Activated T-cell treated with anti-CD3 and anti-CD28 coated beads, Interleukin-2, amount 50 U/mL, for 48 hours (primary cell): ENCODE data around the gene PTPRT.

ENCODE experiments used
- DNase-seq, 2 experiments: peaks; one replicate each; pipeline ENCODE4 v3.0.0-alpha.2; 2020

PTPRT gene

DNA sequence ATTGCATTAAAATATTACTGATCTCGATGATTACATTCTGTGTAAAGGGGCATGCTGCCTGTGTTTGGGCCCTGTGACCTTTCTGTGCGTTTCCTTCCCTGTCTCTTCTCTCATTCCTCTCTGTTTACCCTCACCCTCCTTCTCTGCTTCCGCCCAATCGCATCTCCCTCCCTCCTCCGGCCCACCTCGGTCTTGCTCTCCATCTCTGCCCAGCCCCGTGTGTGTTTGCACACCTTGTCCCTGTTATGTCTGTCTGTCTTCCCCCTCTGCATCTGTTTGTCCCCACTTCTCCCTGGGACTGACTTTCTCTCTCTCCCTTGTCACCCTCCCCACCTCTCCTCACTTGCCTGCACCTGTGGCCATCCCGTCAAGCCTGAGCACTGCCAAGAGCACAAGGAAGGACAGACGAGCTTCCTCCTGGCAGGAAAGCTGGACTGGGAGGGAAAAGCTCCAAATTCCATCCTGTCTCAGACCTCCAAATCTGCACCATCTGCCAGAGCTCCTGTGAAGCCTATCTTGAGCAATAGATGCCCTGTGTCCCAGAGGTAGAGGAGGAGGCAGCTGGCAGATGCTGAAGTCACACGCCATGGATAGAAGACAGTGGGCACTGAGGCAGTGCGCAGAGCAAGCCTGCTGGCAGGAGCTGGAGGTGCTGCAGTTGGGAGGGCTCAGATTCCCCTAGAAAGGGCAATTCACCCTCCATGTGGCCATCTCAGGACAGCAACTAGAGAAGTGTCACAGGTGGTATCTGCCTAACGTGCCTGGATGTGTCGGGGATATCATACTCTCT is 172.3 kb downstream of the PTPRT start:
- DNase-seq = no peak

DNA sequence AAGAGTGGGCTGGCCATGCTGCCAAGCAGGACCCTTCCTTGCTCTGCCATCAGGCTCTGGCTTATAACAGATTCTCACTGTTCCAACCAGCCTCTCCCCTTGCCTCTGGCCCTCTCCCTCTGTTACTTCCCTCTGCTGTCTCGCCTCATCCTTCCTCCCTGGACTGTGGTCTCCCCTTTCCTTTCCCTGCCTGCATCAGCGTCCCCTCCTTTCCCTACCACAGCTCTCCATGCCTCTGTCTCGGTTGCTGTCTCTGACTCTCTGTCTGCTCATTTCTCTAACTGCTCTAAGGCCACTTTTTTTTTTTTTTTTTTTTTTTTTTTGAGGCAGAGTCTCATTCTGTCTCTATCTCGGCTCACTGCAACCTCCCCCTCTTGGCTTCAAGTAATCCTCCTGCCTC is 173.4 kb downstream of the PTPRT start:
- DNase-seq = no peak

DNA sequence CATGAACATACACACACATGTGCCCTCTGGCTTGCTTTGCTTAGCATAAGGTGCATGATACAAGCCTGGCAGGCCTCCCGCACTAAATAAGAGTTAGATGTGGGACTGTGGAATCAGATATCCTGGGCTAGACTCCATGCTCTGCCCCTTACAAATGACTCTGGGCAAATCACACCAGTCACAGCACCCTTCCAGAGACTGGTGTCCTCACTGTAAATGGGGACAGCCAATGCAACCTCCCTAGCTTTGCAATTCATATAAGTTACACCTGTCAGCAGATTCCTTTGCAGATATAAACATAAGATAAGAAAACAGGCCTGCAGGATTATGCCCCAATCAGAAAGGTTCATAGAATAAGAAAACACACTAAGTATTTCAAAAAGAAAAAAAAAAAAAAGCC is 174.1 kb downstream of the PTPRT start:
- no peak for DNase-seq

DNA sequence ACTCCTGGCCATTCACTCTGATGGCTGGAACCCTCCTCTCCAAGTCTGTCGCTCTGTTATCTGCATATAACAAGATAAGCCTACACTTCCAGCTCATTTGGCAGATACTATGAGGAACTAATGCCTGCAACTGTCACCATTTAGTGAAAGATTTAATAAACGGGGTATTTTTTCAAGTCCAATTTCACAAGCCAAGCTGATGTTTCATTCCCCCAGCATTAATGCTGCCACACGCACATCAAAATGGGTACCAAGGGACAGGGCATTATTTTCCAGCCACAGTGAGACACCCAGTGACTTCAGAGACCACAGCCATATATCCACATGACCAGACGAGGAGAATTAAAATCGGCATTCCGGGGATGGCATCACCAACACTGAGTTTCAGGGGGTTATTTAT is 175.5 kb downstream of the PTPRT start:
- DNase-seq = no peak

DNA sequence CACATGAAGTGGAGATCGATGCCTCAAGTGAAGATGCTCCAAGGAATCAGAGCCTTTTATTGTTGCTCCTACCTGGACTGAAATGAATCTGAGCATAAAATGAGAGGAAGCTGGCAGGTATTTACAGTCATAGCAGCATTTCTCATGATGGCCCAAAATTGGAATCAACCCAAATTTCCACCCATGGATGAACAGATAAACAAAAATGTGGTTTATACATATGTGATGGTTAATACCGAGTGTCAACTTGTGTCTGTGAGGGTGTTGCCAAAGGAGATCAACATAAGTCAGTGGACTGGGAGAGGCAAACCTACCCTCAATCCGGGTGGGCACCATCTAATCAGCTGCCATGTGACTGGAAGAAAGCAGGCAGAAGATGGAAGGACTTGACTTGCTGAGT is 178.2 kb downstream of the PTPRT start:
- no peak for DNase-seq

DNA sequence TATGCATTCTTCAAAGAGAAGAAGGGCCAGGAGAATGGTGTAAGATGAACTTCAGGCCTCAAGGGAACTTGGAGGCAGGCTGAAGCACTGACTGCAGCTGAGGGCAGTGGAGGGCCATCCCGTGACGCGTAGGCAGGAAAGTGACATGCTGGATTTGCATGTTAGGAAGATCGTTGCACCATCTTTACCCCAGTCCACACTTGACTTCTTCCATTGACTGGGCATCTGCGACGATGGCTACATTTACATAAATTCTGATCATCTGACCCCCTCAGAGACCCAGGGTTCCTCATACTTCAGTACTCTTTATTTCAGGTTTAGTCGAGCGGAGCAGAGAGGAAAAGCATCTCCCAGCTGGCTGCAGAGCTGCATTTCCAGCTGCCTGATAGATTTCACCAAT is 180.2 kb downstream of the PTPRT start:
- no peak for DNase-seq

DNA sequence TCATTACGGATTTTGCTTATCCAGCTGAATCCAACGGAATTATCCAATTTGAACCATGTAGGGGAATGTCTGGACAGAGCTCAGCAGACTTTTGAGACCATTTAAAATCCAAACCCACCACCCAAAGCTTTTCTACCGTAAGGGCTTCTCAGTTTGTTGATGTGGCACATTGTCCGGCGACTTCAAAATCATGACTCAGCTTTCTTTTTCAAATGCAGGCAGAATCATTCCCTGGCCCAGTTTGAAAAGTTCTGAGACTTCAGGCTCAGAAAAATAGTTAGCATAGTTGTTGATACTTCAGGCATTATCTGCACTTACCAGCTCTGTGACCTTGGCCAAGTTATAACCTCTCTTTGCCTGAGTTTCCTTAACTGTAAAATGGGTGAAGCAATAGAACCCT is 182.2 kb downstream of the PTPRT start:
- no peak for DNase-seq

DNA sequence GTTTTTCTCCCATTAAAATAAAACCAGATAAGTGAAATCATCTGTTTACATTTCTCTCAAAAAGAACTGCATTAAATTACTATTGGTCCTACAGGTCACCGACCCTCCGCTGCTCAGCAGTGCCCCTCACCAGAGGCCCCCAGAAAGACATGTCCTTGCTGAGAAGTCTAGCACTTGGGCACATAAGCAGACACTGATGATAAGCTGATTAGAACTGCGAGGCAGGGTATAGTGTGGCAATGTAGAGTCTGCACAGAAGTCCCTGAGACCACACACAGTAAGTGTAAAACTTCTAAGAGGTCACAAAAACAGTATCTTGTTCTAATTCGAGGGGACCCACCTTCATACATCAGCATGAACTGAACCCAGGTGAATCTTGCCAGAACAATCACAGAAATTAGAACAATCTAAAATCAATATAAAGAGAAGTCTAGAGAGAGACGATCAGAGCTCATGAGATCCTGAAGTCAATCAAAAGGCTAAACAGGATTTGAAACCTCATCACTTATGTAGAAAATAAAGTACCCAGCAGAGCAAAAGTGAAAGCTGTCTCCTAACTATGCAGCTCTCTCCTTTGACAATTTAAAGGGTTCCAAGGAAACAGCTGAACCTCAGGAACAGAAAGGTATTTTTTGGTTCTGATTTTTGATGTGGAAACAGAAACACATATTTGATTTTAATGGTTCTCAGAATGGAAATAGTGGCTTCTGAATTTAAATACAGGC is 182.9 kb downstream of the PTPRT start:
- DNase-seq = no peak

DNA sequence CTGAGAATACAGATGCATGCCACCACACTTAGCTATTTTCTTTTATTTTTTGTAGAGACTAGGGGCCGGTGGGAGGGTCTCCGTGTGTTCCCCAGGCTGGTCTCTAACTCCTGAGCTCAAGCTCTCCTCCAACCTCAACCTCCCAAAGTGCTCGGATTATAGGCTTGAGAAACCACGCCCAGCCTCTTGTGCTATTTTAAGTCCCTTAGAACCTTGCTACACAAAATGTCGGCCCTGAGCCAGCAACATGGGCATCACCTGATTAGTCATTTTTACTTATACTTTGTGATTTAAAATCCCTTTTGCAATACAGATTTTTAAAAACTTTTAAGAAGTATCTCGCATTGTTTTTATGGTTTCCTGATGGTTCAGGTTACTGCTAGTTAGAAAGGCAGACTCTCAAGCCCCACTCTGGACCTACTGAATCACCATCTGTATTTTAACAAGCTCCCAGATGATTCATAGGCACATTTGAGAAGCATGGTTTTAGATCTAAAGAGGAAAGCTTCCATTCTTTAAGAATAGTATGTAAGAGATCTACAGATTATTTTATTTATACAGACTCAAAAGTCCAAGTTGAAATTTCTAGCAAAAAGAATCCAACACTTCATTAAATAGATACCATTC is 186.3 kb downstream of the PTPRT start:
- DNase-seq = no peak

DNA sequence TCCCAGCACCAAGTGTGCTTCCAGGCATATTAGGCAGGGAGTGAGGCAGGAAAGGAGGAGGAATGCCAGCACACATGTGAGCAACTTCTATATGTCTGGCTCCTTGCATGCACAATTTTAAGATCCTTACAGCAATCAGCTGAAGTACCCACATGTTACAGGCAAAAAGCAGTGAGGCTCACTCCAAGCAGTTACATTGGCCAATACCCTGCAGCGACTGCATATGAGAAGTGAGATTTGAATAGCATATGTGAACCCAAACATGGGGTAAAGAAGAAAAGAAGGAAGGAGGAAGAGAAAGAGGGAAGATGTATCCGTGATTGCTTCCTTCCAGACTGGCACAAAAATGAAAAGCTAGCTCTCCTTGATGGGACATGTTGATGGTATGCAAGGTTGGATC is 193.6 kb downstream of the PTPRT start:
- DNase-seq = no peak

DNA sequence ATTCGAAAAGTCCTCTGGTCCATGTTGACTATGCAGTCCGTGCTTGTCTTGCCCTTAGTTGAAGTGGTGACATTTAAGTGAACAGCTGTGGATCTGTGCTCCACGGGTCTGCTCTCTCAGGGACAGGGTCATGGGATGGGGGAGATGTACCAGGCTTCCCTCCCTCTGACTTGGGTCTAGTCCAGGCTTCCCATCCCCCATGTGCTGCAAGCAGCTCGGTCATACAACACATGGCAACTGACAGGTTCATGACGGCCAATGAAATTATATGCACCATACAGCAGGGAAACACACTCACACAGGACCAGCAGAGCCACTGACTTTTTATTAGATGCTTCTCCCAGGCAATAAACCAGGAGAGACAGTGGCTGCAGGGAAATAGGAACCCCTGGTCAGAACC is 201.4 kb downstream of the PTPRT start:
- no peak for DNase-seq

DNA sequence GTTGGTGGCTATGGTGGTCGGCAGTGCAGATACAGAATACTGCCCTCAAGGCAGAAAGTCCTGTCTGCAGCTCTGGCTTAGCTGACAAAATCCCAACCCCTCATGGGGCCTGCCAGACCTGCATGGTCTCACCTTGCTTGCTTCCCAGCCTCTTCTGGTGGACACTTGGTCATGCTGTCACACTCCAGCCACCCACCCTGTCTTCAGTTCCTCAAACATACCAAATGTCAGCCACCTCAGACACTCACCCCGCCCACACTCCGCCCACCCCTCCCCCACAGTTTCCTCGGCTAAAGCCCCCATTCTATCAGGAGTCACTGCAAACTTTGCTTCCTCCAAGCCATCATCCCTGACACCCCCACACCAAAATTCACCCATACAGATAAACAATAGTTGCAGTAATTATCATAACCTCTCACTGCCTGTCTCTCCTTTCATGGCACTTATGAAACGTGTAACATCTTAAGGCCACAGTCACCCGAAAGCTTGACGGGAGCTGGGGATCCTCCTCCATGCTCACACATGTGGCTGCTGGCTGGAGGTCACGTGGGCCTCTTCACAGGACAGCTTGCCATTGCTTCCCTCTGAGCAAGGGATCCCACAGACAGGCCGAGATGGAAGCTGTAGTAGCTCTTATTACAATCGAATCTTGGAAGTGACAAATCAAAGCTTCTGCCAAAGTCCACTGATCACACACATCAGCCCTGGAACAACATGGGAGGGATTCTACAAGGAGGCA is 202.2 kb downstream of the PTPRT start:
- DNase-seq = no peak

DNA sequence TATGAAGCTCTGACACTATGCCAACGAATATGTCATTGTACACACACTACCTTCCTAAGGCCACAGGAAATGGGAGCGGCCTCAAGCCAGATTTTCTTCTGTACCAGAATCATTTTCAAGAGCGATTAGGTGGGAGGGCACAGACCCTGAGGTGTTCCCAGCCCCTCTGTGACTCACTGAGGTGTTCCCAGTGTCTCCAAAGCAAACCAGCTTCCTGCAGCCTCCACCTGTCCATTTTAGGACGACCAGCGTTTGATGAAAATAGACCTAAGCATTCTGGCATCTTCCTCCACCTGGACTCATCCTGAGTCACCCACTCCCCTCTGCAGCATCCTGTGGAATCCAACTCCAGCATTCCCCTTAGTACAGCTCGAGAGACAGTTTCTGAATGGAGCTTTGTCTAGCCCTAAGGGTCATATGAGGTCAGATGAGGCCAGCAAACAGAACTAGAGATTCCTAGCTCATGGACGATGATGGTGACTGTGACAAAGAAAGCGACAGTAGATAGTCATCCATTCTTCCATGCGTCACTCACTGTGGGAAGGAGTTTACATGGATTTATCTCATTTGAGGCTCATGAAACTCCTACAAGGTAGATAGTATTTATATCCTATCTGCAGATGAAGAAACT is 203.4 kb downstream of the PTPRT start:
- DNase-seq = no peak

DNA sequence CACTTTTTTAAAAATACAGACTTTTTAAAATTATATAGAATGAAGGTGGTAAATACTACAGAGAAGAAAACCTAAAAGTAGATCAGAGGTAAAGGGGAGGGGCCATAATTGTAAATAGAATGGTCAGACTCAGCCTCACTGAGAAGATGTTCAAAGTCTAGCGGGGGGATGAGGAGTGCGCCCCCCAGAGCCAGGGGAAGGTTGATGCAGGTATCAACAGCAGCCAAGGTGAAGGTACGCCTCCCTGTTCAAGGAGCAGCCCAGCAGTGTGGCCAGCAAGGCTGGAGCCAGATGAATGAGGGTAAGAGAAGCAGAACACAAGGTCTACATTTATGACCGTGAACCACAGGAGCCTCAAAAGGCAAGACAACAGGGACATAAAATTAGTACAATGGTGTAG is 204.1 kb downstream of the PTPRT start:
- DNase-seq = no peak

DNA sequence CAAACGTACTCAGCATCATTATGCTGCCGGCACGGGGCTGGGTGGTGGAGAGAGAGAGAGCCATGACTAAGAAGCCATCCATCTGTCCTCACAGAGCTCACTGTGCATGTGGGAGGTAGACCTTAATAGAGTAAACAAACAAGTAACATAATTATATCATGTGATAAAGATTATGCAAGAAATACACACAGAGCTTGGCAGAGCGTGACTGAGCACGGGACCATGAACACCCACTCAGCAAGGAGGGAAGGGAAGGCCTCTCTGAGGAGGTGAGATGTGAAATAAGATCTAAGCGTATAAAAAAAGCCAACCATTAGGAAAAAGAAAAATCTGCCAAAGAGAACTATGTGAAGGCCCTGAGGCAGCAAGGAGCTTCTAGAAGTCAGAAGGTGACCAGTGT is 207.5 kb downstream of the PTPRT start:
- no peak for DNase-seq

DNA sequence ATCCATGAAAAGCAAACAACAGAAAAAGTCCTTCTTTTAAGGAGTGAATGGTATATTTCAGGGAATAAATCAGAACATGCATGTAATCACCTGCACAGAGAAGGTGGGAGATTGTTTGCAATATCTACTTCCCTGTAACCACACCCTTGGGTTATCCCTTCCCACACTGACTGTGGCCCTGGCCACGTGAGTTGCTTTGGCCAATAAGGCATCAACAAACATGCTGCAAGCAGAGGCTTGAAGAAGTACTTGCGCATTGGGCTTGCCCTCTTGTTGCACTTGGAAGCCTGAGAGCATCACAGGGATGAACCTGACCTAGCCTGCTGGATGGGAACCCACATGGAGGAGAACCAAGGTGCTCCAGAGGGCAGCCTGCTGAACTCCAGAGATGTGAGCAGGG is 208.5 kb downstream of the PTPRT start:
- DNase-seq = no peak

DNA sequence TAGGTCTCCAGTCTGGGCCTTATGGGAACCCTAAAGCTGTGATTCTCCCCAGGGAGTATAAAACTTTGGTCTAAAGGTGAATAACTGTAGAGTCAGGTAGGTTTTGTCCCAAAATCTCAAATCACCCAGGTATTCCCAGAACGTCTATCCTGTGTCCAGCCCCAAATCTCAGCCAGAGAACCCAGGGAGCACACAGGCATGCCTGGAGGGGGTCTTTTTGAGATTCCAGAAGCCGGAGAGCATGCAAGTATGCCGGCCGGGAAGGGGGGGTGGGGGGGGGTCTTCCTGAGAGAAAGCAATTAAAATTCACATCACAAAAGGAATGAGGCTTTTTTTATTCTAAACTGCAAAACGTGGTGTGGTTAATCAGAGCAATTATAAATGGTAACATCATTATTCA is 210.0 kb downstream of the PTPRT start:
- no peak for DNase-seq

DNA sequence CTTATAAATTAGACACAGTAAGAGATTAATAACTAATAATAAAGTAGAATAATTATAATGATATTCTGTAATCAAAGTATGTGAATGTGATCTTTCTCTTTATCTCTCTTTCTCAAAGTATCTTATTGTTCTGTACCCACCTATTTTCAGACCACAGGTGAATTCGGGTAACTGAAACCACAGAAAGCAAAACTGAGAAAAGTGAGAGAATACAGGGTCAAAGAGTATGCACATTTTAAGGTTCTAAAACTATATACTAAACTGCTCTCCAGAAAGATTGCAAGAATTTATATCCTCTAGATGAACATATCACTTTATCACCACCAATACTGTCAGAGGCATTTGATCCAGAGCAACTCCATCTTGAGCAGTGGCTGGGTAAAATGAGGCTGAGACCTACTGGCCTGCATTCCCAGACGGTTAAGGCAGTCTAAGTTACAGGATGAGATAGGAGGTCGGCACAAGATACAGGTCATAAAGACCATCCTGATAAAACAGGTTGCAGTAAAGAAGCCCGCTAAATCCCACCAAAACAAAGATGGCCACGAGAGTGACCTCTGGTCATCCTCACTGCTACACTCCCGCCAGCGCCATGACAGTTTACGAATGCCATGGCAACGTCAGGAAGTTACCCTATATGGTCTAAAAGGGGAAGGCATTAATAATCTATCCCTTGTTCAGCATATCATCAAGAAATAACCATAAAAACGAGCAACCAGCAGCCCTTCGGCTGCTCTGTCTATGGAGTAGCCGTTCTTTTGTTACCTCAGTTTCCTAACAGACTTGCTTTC is 211.3 kb downstream of the PTPRT start:
- DNase-seq = no peak

DNA sequence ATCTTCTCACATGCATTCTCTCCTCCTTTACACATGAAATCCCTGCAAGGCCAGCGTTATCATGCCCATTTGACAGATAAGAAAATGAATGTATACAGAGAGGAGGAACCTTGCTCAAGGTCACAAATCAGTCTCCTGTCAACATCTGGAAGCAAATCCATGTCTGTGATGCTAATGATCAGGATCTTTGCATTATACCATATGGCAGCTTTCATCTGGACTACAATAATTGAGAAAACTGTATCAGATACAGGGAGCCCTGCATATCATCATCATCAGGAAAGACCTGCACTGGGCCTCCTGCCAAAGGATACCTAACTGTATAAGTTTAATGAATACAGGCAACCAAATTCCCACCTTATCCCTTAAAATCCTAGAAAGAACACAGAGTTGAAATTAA is 213.7 kb downstream of the PTPRT start:
- DNase-seq = no peak

DNA sequence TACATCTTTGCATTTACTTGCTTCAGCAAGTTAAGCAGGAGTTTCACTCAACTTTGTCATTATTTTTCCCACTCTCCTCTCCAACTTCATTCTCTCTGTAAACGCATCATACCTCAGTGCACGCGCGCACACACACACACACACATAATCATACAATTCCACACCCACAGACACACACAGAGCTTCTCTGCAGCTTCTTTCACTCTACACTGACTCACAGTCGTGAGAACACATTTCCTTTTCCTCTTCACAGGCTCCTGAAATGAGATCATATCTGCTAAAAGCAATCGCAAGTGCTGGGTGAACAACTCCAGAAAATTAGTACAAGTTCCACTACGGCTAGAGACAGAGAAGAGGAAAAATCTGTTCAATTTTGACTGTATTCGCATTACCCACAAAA is 215.4 kb downstream of the PTPRT start:
- DNase-seq = no peak

DNA sequence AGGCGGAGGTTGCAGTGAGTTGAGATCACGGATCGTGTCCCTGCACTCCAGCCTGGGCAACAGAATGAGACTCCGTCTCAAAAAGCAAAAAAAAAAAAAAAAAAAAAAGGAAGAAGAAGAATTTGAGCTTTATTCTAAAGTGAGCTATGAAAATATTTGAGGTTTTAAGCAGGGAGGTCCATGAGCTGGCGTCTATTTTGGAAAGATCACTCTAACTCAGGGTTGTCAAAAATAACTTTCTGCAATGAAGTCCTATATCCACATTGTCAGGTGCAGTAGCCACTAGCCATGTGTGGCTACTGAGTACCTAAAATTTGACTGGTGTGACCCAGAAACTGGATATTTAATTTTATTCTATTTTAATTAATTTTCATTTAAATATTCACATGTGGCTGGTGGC is 217.1 kb downstream of the PTPRT start:
- no peak for DNase-seq

DNA sequence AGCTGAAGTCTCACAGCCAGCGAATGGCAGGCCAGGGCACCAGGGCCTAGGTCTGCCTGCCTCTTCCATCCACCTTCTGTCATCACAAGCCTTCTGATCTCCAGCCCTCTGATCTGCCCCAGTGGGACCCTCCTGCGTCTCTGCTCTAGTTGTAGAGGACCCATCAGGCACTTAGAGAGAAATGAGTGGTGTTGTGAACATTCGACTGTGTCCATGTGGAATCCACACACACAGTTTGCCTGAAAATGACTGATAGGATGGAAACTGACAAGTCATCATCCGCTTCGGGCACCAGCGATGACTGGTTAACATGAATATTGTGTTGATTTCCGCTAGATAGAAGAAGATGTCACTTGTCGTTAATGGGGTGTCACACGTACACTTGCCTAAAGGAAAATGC is 221.0 kb downstream of the PTPRT start:
- no peak for DNase-seq
